ENCODE measurements around the gene ABR. TPM values are rescaled to one million over a fixed set of nuclear protein-coding genes. Genes with fewer than 3 reads are reported as not detected.
"Not testable (repeated sequence)": the region's sequence is repeated elsewhere in the genome, so short reads cannot be mapped to it uniquely, and the experiment has no call there.

ABR gene
- polyA plus RNA-seq, 2 of the 4 experiments (the other 2 are of a cell fraction): 70.9 to 73.8 TPM

DNA sequence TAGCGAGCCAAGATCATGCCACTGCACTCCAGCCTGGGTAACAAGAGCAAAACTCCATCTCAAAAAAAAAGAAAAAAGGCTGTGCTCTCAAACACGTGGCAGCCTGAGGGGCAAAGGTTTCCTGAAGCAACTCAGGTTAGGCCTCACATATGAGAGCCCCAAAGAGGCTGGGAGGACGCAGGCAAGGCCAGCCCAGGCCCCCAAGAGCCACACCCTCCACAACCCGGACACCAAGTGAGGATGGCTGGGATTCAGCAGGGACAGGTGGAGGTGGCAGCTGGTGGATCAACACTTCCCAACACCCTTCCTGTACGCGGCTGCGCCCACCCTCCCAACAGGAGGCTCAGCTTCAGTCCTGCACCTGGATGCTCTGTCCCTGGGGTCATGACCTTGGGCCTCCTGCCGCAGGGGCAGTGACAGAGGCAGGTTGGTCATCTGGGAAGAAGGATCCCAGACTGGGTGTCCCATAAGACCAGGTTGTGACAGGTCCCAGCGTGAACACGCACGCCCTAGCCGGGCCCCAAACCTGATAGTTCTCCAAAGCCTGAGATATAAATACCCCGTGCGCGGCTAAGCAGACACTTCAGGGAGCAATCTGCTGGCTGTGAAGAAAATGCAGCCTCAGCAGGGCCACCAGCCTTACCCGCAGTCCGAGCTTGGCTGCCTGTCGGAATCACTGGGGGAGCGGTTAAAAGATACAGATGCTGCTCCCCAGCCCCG, 104.7 kb downstream of the ABR start:
- no peak overlapping the region for H3K27ac ChIP-seq
- FAIRE-seq (no peak), DNase-seq (ENCODE audit: low read depth in 1 of 2, low spot score in 1 of 2) (no peak), ATAC-seq (no peak)
- CTCF ChIA-PET: interaction anchor here (0.7 to 4.4 kb wide), 5 partner anchors 16 to 649 kb away, joined by 3 to 23 read pairs (median 5); no protein-coding TSS in a partner anchor
- no peak overlapping the region for H3K4me2 ChIP-seq
- 92% methylated on average over 20 of the region's 20 CpGs for WGBS (ENCODE audit: missing lambda C conversion rate)
- TF ChIP-seq NPAS2 (CRISPR knock-in tag; IDR thresholded peaks at IDR 0.05; ENCODE audit: borderline replicate concordance) (no peak), CHD4 (IDR thresholded peaks at IDR 0.05; ENCODE audit: borderline replicate concordance) (no peak), MAFK (IDR thresholded peaks at IDR 0.05; ENCODE audit: partially characterized antibody) (peak; percentile 5), PHF8 (IDR thresholded peaks at IDR 0.05; ENCODE audit: borderline replicate concordance, low read depth) (no peak), NR3C1 (IDR thresholded peaks at IDR 0.05) (no peak), RARB (CRISPR knock-in tag; IDR thresholded peaks at IDR 0.05) (no peak)
- TF ChIP-seq, protein P1, sequence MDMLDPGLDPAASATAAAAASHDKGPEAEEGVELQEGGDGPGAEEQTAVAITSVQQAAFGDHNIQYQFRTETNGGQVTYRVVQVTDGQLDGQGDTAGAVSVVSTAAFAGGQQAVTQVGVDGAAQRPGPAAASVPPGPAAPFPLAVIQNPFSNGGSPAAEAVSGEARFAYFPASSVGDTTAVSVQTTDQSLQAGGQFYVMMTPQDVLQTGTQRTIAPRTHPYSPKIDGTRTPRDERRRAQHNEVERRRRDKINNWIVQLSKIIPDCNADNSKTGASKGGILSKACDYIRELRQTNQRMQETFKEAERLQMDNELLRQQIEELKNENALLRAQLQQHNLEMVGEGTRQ (IDR thresholded peaks at IDR 0.05): no peak
- peaks cover 3% of the 10 kb centered on the region for H3K4me1 ChIP-seq
- POLR2A ChIA-PET: no interaction called here
- H3K4me3 ChIP-seq: no peak overlapping the region
- no peaks in the 10 kb centered on the region for H3K9me3 ChIP-seq

DNA sequence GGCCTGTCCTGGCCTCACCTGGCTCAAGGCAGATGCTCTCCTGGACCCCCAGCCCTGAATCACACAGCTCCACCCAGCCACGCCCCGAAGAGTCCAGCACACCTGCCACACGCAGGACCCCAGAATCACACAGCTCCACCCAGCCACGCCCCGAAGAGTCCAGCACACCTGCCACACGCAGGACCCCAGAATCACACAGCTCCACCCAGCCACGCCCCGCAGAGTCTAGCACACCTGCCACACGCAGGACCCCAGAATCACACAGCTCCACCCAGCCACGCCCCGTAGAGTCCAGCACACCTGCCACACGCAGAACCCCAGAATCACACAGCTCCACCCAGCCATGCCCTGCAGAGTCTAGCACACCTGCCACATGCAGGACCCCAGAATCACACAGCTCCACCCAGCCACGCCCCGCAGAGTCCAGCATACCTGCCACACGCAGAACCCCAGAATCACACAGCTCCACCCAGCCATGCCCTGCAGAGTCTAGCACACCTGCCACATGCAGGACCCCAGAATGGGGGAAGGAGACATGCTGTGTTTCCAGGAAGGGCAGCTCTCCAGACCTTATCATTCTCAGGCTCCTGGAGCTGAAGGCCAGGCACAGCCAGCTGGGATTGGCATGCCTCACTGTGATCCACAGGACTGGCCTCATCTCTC, 105.7 kb downstream of the ABR start:
- WGBS (ENCODE audit: missing lambda C conversion rate): 91% methylated on average over 15 of the region's 15 CpGs
- POLR2A ChIA-PET, FAIRE-seq: not testable (repeated sequence)

DNA sequence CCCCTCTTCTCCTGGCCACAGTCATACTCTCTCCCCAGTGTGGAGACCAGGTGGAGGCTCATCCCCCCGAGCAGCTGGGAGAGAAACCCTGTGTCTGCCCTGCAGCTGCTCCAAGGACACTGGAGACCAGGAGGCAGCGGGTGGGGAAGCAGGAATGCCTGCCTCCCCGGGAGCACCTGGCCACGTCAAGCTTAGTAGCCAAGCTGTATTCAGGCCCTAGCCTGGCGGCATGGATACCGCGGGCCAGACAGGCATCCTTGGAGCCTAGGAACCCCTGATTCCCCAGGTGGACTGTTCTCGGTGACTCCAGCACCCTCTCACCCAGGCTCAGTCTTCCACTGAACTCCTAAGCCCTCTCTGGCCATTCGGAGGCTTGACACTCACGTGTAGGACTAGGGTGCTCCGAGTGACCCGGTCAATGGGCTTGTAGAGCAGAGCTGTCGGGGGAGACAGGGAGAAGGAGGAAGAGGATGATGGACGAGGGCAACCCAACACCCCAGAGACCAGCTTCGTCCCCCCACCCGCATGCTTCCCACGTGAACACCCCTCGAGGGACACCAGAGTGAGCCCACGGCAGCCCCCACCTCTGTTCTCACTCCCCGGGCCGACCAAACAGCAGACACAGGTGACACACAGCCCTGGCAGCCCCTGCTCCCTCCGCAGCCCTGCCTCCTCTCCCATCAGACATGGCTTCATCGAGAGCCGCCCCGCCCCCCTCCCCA, 106.4 kb downstream of the ABR start:
- H3K4me2 ChIP-seq: no peak overlapping the region
- ChIA-PET CTCF (interaction anchor here (0.9 to 1.9 kb wide), 6 partner anchors 11 to 74 kb away, joined by 3 to 7 read pairs (median 4); no protein-coding TSS in a partner anchor), POLR2A (no interaction called here)
- DNase-seq (ENCODE audit: low read depth in 1 of 2, low spot score in 1 of 2): no peak
- H3K9me3 ChIP-seq: no peaks in the 10 kb centered on the region
- FAIRE-seq: no peak
- WGBS (ENCODE audit: missing lambda C conversion rate): 90% methylated on average over 23 of the region's 25 CpGs
- H3K4me3 ChIP-seq: no peak overlapping the region
- TF ChIP-seq RARB (CRISPR knock-in tag; IDR thresholded peaks at IDR 0.05) (no peak), CHD2 (IDR thresholded peaks at IDR 0.05; ENCODE audit: low read length, partially characterized antibody) (no peak), PHF8 (IDR thresholded peaks at IDR 0.05; ENCODE audit: borderline replicate concordance, low read depth) (no peak), JUNB (IDR thresholded peaks at IDR 0.05) (no peak), ZNF302 (CRISPR knock-in tag; IDR thresholded peaks at IDR 0.05) (no peak)
- H3K4me1 ChIP-seq: no peaks in the 10 kb centered on the region
- no peak overlapping the region for H3K27ac ChIP-seq
- peak; percentile 18 to 45; a peak in 3 of 6 replicates for ATAC-seq

More for the DNA sequence above, 105.7 kb downstream of the ABR start:
- ATAC-seq; H3K4me1 ChIP-seq; H3K4me3 ChIP-seq; H3K9me3 ChIP-seq; H3K4me2 ChIP-seq; DNase-seq (ENCODE audit: low read depth in 1 of 2, low spot score in 1 of 2); H3K27ac ChIP-seq: not testable (repeated sequence)
- CTCF ChIA-PET: interaction anchor here (1.1 to 4.4 kb wide), 5 partner anchors 10 to 73 kb away, joined by 4 to 23 read pairs (median 4); no protein-coding TSS in a partner anchor

DNA sequence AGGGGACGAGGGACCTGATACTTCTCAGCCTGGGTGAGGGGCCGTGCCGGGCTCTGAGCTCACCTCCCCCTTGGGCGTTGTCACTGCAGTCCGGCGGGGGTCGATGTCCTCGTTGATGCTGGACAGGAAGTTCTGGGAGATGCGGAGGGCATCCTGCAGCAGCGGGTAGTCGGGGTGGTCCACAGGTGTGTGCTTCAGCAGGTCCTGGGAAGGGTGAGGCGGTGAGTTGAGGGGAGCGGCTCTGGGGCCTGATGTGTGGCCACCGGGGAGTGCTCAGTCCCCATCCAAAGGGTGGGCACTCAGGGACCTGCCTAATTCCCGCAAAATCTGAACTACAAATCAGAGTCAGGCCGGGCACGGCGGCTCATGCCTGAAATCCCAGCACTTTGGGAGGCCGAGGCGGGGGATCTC, 107.2 kb downstream of the ABR start:
- Histone ChIP-seq H3K9me3 (no peaks in the 10 kb centered on the region), H3K27ac (no peak overlapping the region), H3K4me3 (no peak overlapping the region), H3K4me1 (peaks cover 3% of the 10 kb centered on the region), H3K4me2 (no peak overlapping the region)
- WGBS (ENCODE audit: missing lambda C conversion rate): 93% methylated on average over 20 of the region's 20 CpGs
- DNase-seq (ENCODE audit: low read depth in 1 of 2, low spot score in 1 of 2): no peak
- ChIA-PET CTCF (interaction anchor here (1.0 to 1.9 kb wide), 4 partner anchors 14 to 50 kb away, joined by 4 to 7 read pairs (median 4); no protein-coding TSS in a partner anchor), POLR2A (no interaction called here)
- no peak for FAIRE-seq
- ATAC-seq: no peak
- TF ChIP-seq JUNB (IDR thresholded peaks at IDR 0.05): no peak
- TF ChIP-seq EHF (CRISPR knock-in tag; IDR thresholded peaks at IDR 0.05): no peak
- no peak for TF ChIP-seq RARB (CRISPR knock-in tag; IDR thresholded peaks at IDR 0.05)
- TF ChIP-seq, protein P2, sequence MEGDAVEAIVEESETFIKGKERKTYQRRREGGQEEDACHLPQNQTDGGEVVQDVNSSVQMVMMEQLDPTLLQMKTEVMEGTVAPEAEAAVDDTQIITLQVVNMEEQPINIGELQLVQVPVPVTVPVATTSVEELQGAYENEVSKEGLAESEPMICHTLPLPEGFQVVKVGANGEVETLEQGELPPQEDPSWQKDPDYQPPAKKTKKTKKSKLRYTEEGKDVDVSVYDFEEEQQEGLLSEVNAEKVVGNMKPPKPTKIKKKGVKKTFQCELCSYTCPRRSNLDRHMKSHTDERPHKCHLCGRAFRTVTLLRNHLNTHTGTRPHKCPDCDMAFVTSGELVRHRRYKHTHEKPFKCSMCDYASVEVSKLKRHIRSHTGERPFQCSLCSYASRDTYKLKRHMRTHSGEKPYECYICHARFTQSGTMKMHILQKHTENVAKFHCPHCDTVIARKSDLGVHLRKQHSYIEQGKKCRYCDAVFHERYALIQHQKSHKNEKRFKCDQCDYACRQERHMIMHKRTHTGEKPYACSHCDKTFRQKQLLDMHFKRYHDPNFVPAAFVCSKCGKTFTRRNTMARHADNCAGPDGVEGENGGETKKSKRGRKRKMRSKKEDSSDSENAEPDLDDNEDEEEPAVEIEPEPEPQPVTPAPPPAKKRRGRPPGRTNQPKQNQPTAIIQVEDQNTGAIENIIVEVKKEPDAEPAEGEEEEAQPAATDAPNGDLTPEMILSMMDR (IDR thresholded peaks at IDR 0.05): no peak
- TF ChIP-seq ZNF302 (CRISPR knock-in tag; IDR thresholded peaks at IDR 0.05): no peak
- no peak for TF ChIP-seq TP53 (CRISPR knock-in tag; IDR thresholded peaks at IDR 0.05)
- no peak for TF ChIP-seq POLR2AphosphoS2 (conservative IDR thresholded peaks at IDR 0.05; ENCODE audit: low read length)
- TF ChIP-seq ESRRA (IDR thresholded peaks at IDR 0.05; ENCODE audit: borderline replicate concordance, low read length): no peak
- TF ChIP-seq FOXS1 (CRISPR knock-in tag; IDR thresholded peaks at IDR 0.05): no peak
- TF ChIP-seq, protein P3, sequence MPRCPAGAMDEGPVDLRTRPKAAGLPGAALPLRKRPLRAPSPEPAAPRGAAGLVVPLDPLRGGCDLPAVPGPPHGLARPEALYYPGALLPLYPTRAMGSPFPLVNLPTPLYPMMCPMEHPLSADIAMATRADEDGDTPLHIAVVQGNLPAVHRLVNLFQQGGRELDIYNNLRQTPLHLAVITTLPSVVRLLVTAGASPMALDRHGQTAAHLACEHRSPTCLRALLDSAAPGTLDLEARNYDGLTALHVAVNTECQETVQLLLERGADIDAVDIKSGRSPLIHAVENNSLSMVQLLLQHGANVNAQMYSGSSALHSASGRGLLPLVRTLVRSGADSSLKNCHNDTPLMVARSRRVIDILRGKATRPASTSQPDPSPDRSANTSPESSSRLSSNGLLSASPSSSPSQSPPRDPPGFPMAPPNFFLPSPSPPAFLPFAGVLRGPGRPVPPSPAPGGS (IDR thresholded peaks at IDR 0.05): no peak
- TF ChIP-seq, protein P4, sequence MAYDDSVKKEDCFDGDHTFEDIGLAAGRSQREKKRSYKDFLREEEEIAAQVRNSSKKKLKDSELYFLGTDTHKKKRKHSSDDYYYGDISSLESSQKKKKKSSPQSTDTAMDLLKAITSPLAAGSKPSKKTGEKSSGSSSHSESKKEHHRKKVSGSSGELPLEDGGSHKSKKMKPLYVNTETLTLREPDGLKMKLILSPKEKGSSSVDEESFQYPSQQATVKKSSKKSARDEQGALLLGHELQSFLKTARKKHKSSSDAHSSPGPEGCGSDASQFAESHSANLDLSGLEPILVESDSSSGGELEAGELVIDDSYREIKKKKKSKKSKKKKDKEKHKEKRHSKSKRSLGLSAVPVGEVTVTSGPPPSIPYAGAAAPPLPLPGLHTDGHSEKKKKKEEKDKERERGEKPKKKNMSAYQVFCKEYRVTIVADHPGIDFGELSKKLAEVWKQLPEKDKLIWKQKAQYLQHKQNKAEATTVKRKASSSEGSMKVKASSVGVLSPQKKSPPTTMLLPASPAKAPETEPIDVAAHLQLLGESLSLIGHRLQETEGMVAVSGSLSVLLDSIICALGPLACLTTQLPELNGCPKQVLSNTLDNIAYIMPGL (CRISPR knock-in tag; IDR thresholded peaks at IDR 0.05; ENCODE audit: borderline replicate concordance): no peak
- no peak for TF ChIP-seq ZC3H11A (IDR thresholded peaks at IDR 0.05)
- no peak for TF ChIP-seq CBX8 (IDR thresholded peaks at IDR 0.05)
- TF ChIP-seq KDM5A (IDR thresholded peaks at IDR 0.05): no peak
